NCI-H82 treated with DMSO at 0.1 percent for 48 hours (cell line): Measurements from ENCODE around the gene DSC1.

Source experiments
- DNase-seq: peaks from one replicate; lab custom pipeline; 2025; ENCODE audit not compliant: unreplicated experiment; lab: John Stamatoyannopoulos, UW

The DSC1 gene

DNA sequence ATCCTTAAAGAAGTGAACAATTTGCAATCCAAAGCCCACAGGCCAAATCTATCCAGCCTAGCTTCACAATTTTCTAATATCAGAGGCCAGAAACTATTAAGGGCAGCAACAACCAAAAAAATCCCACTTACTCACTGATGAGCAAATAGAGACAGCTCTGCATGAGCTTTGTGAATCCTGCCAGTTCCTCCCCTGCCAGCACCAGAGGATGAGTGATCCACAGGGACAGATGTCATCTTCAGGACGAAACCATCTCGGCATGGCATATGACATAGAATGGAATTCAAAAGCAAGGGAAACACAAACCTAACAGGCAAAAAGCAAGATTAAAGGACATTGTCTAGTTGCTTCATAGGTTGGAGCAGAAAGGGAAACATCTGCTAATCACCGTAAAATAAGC lies 58.2 kb downstream of the DSC1 start:
- DNase-seq: no peak

DNA sequence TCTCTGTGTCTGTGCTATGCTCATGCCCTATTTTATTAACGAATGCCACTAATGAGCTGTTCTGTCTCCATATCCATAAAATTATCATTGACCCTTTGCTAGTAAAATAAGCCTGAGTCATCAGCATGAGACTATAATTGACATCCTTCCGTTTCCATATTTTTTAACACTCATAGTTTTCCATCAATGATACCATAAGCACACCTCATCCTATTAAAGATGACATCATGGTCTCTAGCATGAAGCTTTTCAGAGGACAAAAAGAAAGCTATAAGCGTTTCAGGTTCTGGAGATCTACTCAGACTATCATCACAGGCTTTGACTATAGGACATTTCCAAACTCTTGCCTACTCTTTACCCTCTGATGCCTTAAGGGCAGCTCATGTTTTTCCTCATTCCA lies 59.2 kb downstream of the DSC1 start:
- DNase-seq: no peak

DNA sequence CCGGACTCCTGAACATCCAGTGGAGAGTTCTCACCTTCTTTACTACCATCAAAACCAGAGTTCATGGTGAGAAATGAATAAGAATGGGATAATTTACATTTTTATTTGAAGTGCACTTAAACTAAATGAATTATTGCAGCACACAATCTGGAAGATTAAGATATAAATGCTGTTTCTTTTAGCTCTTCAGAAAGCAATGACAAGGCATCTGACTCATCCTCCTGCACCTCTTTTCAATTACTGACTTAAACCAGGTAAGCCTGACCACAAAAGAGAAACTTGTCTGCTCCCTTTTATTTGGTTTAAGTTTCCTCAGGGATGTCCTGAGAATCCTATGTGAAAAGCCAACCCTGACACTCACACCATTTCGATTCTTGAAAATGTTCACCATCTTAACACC lies 59.7 kb downstream of the DSC1 start:
- no peak for DNase-seq

DNA sequence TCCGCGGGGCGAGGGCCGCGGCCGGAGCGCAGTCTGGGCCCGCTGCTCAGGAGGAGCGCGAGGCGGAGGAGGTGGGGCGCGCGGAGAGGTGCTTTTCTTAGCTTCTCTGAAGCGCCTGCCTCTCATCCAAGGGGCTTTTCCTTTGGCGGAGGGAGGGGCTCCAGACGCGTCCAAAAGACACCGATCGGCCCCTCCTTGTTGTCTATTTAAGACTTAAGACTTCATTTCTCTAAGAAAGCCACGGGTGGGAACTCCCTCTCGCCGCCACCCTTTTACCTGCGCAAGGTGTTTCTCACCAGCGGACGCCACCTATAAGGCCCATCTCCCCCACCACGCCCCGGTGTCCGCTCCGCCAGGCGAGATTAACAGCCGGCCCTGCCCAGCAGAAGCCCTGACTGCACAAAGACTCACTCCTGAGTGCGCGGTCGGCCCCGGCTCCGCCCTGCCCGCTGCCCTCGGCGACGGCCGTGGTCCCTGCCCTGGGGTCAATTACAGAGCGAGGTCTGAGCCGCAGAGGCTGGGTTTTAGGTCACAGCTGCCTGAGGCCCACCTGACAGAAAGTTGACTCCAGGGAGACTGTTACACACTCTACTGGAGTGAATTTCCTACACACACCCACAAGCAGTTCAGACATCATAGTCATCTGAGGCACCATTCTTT lies 60.5 kb downstream of the DSC1 start, which contains the start of gene DSC2:
DSC2 (minus strand) TSS at position 397 of the 660 bp plus-strand sequence. CDS start 450 bp downstream, outside the sequence.
- no peak for DNase-seq

DNA sequence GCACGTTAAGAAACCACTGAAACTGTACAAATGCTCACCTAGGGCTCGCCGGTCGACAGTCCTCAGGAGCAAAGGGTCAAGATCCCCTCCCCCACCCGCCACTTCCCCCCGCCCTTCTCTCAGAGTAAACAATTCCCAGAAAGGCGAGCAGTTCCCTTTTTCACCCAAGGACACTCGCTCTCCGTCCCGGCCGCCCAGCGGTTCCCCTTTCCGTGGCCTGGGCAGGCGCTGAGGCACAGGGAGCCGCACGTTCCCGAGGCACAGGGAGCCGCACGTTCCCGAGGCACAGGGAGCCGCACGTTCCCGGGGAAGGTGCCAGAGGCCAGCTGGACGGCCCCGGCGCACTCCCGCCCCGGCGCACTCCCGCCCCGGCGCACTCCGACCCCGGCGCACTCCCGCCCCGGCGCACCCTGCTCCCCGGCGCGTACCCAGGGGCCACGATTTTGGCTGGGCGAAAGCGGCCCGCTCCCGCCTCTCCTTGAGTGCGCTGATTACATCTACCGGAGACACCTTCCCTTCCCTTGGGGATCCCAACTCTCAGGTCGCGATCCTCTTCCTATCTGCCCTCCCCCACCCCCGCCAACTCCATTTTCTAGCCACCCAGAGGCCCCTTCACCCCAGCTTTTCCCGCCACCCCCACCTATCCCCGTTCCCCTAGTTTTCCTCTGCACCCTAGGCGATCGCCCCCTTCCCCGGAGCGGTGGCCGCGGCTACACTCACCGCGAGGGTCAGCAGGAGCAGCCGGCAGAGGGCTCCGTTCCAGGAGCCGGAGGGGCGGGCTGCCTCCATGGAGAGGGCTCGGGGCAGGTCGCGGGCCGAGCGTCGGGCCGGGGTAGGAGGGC lies 61.3 kb downstream of the DSC1 start:
- no peak for DNase-seq

DNA sequence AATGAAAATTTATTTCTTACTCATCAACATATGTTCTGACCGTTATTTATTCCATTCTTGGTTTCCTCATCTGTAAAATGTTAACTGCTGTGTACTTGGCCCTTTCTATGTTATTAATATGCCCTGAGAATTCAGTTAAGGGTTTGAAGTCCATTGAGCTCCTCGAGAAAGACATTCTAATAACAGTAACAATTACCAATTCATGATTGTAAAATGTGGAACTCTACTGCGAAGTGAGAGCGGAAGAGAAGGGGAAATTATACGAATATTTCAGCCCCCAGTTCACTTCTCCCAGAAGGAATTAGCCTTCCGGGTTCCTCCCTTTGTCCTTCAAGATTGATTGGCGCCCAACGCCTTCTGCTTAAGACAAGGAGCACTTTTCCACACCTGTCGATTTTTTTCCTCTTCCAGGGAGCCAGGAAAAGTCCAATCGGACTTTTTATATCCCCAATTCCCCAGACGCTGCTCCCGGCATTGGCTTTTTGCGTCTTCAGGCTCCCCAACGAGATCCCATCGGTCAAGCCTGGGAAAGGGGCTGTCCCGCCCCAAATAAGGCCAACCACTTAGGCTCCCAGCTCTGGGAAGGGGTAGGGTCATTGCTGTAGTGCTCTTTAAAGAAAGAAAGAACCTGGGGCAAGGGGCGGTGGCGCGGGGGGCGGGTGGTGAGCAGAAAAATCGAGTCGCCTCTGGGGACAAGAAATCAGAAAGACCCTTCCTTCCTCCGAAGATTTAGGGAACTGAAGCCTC lies 62.0 kb downstream of the DSC1 start:
- no peak for DNase-seq

DNA sequence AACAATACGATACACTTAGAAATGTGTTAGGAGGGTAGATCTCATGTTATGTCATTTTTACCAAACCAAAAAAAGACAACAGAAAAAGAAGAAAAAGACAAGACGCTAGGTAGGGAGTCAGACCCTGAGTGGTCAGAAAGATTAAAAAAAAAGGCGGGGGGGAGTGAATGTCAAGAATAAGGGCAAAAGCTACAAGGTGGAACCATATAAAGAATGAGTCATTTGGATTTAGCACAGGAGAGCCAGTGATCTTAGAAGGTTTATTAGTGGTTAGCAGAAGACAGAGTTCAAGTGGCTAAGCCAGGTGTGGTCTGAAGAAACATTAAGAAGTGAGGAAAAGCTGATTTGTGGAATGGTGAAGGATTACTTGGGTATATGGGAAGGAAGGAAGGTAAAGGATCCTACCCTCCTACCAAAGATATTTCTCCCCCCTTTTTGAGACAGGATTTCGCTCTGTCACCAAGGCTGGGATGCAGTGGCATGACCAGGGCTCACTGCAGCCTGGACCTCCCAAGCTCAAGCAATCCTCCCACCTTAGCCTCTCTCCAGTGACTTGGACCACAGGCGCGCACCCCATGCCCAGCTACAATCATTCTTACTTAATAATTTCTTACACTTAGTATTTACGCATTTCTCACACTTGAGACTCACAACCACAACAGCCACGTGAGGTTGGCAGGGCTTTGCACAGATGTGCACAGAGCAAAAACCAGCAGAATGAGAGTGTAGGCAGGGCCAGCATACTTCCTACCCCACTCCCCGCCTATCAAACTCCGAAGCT lies 63.0 kb downstream of the DSC1 start:
- DNase-seq: no peak

DNA sequence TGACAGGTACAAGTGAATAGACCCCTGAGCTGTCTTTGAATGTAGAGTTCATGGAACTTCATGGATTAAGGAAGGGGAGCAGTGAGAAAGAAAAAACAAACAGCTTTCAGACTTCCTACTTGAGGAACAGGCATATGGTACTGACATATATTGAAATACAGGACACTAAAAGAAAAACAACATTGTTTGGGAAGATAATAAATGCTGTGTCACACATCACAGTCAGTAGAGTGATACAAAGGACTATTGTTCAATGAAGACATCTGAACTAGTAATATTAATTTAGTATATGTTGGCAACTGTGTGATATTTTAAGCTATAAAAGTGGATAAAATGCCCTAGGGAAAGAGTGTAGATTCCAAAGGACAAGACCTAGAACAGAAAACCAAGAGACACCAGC lies 63.8 kb downstream of the DSC1 start:
- no peak for DNase-seq

DNA sequence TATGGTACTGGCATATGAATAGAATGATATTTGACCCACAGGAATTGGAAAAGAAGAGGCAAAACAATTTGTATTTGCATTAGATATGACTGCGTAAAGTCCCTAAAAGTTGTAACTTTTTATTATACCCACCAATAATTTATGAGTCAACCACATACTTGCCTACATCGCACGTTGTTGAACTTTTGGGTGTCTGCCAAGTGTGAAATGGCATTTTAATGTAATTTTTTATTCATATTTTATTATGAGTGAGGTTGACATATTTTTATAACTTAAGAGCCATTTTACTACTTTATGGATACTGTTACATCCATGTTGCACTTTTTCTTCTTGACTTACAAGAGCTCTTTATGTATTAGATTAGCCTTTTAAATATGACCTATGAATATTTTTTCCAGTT lies 65.0 kb downstream of the DSC1 start:
- no peak for DNase-seq

DNA sequence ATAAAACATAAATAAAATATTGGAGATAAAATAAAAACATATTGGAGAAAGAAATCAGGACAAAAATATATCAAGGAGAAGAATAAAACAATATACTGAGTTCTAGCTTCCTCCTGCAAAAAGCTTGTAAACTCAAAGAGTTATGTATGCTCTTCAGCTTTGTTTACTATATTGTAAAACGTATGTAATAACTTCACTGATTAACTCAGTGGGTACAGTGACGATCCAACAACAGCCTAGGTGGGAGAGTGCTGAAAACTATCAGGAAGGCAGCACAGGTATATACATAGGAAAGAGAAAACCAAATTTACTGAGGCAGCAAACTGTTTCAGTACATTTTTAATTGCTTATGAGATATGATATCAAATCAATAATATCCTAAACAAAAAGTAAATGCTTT lies 68.8 kb downstream of the DSC1 start:
- DNase-seq: no peak

DNA sequence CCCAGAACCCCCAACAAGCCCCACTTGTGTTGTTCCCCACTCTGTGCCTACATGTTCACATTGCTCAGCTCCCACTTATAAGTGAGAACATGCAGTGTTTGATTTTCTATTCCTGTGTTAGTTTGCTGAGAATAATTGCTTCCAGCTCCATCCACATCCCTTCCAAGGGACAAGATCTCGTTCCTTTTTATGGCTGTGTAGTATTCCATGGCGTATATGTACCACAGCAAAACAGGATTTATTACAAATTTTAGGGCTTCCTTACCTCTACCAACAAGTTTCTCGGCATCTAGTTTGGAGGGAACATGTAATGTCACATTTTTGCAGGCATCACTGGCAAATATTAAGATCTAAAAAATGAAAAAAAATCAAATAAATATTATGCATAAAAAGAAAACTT lies 69.4 kb downstream of the DSC1 start:
- DNase-seq: no peak

DNA sequence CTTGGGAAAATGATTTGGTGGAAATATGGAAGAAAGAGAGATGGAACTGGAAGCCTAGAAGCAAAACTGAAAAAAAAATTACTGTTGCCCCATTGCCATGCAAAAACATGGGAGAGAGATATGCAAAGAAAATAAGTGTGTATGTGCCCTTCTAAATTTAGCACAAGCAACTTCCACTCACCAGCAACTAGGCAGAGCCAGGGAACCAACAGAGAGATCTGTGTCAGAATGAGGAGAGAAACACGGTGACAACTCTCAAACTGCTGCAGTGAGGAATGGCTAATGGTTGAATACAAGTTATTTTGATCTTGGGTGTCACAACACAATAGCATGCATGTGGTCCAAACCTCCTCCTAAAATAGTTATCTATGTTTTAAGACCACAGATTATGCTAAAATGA lies 71.3 kb downstream of the DSC1 start:
- no peak for DNase-seq

DNA sequence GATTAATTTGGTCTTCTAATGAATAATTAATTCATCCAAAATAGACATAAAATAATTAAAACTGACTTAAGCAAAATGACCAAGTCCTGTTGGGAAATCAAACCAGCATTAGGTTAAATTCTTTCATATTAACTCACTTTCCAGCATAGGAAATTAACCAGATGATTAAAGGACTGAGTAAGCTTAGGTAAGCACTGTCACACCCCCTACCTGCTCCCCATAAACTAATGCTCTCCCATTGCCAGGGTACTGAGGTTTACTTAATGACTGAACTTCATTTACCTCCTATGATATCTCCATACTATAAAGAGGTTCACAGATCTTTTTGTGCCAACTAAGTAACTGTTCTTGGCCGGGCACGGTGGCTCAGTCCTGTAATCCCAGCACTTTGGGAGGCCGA lies 74.1 kb downstream of the DSC1 start:
- no peak for DNase-seq

DNA sequence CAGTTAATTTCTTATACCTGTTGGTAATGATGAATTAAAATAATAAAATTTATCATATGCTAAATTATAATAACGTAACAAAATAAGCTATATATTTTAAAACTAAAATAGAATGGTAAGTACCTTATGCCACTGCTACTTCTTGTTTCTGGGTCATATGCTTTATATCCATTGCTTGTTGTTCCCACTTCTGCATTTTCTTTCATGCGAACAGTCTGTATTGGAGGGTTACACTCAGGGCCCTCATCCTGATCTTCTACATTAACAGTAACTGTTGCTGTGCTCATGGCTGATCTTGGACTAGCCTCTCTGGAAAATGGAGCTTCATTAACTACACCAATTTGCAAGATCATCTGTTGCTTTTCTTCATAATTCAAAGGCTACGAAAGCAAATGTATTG lies 82.7 kb downstream of the DSC1 start:
- DNase-seq: no peak
